IPS-18a (cell line): ENCODE data around the gene PALLD.
"Not testable (repeated sequence)": the region's sequence is repeated elsewhere in the genome, so short reads cannot be mapped to it uniquely, and the experiment has no call there.

Source experiments
- H3K27ac ChIP-seq: one replicate; pipeline ENCODE4 v1.5.1; 2013; ENCODE audit warnings: low read length
- H3K27me3 ChIP-seq: one replicate; pipeline ENCODE4 v1.6.1; 2013; ENCODE audit warnings: mild to moderate bottlenecking, low read length; ENCODE audit not compliant: control insufficient read depth, insufficient read depth
- H3K36me3 ChIP-seq: one replicate; pipeline ENCODE4 v1.6.1; 2013; ENCODE audit warnings: low read depth, low read length; ENCODE audit not compliant: control insufficient read depth
- H3K4me1 ChIP-seq: one replicate; pipeline ENCODE4 v1.6.1; 2013; ENCODE audit warnings: low read depth, low read length; ENCODE audit not compliant: control insufficient read depth
- H3K4me3 ChIP-seq: one replicate; pipeline ENCODE4 v1.5.1; 2013; ENCODE audit warnings: low read length
- H3K9ac ChIP-seq: one replicate; pipeline ENCODE4 v1.6.1; 2013; ENCODE audit warnings: mild to moderate bottlenecking, low read length, moderate library complexity
- H3K9me3 ChIP-seq: one replicate; pipeline ENCODE4 v1.6.1; 2013; ENCODE audit warnings: low read depth, low read length; ENCODE audit not compliant: control insufficient read depth

The PALLD gene

DNA sequence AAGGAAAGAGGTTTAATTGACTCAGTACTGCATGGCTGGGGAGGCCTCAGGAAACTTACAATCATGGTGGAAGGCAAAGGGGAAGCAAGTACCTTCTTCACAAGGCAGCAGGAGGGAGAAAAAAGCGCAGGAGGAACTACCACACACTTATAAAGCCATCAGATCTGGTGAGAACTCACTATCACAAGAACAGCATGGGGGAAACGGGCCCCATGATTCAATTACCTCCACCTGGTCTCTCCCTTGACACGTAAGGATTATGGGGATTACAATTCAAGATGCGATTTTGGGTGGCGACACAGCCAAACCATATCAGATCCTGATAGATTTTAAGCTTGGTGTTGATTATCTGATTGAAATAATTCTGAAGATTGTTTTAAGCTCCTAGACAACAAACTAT, 294.5 kb downstream of the PALLD start:
- no peak overlapping the region for H3K9ac ChIP-seq
- no peaks in the 10 kb centered on the region for H3K4me1 ChIP-seq
- H3K36me3 ChIP-seq: no peaks in the 10 kb centered on the region
- no peaks in the 10 kb centered on the region for H3K9me3 ChIP-seq
- H3K4me3 ChIP-seq: no peak overlapping the region
- no peak overlapping the region for H3K27ac ChIP-seq
- no peaks in the 10 kb centered on the region for H3K27me3 ChIP-seq

DNA sequence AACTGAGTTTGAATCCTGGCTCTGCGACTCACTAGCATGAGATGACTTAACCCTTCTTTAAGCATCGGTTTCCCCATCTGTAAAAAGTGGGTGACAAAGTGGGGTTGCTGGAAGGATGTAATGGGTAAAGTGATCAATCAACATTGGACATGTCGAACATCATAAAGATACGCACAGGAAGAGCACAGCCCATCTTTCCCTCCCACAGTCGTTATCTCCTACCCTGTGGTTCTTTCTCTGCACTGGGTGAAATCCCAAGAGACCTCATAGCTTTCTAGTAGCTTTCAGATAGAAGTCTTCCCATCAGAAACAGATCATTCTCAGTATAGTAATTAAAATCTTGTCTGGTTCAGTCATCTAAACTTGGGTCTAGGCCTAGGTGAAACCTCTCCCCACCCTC, 296.7 kb downstream of the PALLD start:
- Histone ChIP-seq H3K4me1 (no peaks in the 10 kb centered on the region), H3K4me3 (no peak overlapping the region), H3K27ac (no peak overlapping the region), H3K36me3 (no peaks in the 10 kb centered on the region), H3K27me3 (no peaks in the 10 kb centered on the region), H3K9me3 (no peaks in the 10 kb centered on the region), H3K9ac (no peak overlapping the region)

GRCh38 chr4:168794092-168794707, 297.3 kb downstream of the PALLD start:
- Histone ChIP-seq H3K4me3 (no peak overlapping the region), H3K9ac (no peak overlapping the region), H3K36me3 (no peaks in the 10 kb centered on the region), H3K9me3 (no peaks in the 10 kb centered on the region), H3K27ac (no peak overlapping the region), H3K4me1 (no peaks in the 10 kb centered on the region), H3K27me3 (no peaks in the 10 kb centered on the region)

- H3K27ac ChIP-seq: no peak overlapping the region
- no peaks in the 10 kb centered on the region for H3K36me3 ChIP-seq
- H3K9me3 ChIP-seq: no peaks in the 10 kb centered on the region
- H3K4me3 ChIP-seq: no peak overlapping the region
- no peak overlapping the region for H3K9ac ChIP-seq
- no peaks in the 10 kb centered on the region for H3K27me3 ChIP-seq
- no peaks in the 10 kb centered on the region for H3K4me1 ChIP-seq
Observed at GRCh38 chr4:168794881-168795280, 298.0 kb downstream of the PALLD start.

DNA sequence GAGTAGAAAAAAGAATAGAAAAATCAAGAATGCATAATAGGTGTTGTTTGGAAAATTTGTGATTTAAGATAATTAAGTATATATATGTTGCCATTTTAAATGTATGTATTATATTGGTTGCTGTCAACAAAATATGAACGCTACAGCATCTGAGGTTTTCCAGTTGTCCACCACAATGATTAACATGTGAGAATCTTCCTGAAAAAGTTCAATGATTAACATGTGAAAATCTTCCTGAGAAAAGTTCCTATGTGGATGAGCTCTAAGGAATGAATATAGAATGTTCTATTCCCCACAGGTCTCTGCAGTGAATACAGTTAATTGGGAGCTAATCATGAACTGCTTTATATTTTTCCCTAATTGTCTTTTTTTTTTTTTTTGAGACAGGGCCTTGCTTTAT, 298.5 kb downstream of the PALLD start:
- no peaks in the 10 kb centered on the region for H3K36me3 ChIP-seq
- no peaks in the 10 kb centered on the region for H3K27me3 ChIP-seq
- H3K27ac ChIP-seq: no peak overlapping the region
- H3K9me3 ChIP-seq: no peaks in the 10 kb centered on the region
- no peak overlapping the region for H3K4me3 ChIP-seq
- no peak overlapping the region for H3K9ac ChIP-seq
- H3K4me1 ChIP-seq: no peaks in the 10 kb centered on the region

GRCh38 chr4:168796362-168797106, 299.7 kb downstream of the PALLD start:
- no peak overlapping the region for H3K27ac ChIP-seq
- H3K4me1 ChIP-seq: no peaks in the 10 kb centered on the region
- H3K4me3 ChIP-seq: no peak overlapping the region

GRCh38 chr4:168797194-168797593, 300.3 kb downstream of the PALLD start:
- H3K36me3 ChIP-seq: no peaks in the 10 kb centered on the region
- H3K9ac ChIP-seq: no peak overlapping the region
- no peak overlapping the region for H3K4me3 ChIP-seq
- no peak overlapping the region for H3K27ac ChIP-seq
- no peaks in the 10 kb centered on the region for H3K4me1 ChIP-seq
- H3K27me3 ChIP-seq: no peaks in the 10 kb centered on the region
- no peaks in the 10 kb centered on the region for H3K9me3 ChIP-seq

More at GRCh38 chr4:168796362-168797106, 299.7 kb downstream of the PALLD start:
- Histone ChIP-seq H3K36me3 (no peaks in the 10 kb centered on the region), H3K9me3 (no peaks in the 10 kb centered on the region), H3K27me3 (no peaks in the 10 kb centered on the region), H3K9ac (no peak overlapping the region)

GRCh38 chr4:168797738-168798375, 301.0 kb downstream of the PALLD start:
- Histone ChIP-seq H3K9ac (no peak overlapping the region), H3K9me3 (no peaks in the 10 kb centered on the region), H3K4me3 (no peak overlapping the region), H3K36me3 (no peaks in the 10 kb centered on the region), H3K27me3 (no peaks in the 10 kb centered on the region), H3K27ac (no peak overlapping the region), H3K4me1 (no peaks in the 10 kb centered on the region)

DNA sequence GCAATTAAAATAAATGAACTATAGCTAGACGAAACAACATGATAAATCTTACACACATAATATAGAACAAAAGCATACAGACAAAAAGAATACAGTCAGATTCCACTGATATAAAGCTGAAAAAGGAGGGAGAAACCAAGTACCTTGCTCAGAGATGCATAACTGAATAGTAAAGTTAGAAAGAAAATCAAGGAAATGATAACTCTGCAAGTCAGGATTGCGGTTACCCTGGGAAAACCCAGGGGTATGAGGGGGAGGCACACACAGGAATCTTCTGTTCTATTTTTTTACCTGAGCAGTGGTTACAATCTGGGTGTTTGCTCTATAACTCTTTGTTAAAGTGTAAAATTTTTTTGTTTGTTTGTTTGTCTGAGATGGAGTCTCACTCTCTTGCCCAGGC, 304.1 kb downstream of the PALLD start:
- H3K4me3 ChIP-seq: no peak overlapping the region
- no peak overlapping the region for H3K9ac ChIP-seq
- no peak overlapping the region for H3K27ac ChIP-seq
- no peaks in the 10 kb centered on the region for H3K36me3 ChIP-seq
- peaks cover 18% of the 10 kb centered on the region for H3K4me1 ChIP-seq
- no peaks in the 10 kb centered on the region for H3K9me3 ChIP-seq
- no peaks in the 10 kb centered on the region for H3K27me3 ChIP-seq

DNA sequence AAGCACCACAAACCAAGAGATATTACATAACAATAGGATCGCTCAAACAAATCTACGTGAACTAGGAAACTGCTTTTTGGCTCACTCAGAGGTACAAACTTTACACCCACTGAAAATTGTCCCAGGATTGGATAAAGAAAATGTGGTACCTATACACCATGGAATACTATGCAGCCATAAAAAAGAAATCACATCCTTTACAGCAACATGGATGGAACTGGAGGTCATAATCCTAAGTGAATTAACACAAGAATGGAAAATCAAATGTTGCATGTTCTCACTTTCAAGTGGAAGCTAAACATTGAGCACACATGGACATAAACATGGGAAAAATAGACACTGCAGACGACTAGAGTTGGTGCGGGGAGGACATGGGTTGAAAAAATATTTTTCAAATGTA, 305.4 kb downstream of the PALLD start:
- Histone ChIP-seq H3K36me3 (no peaks in the 10 kb centered on the region), H3K9ac (no peak overlapping the region), H3K27me3 (no peaks in the 10 kb centered on the region), H3K4me1 (peaks cover 18% of the 10 kb centered on the region), H3K27ac (no peak overlapping the region), H3K4me3 (no peak overlapping the region), H3K9me3 (no peaks in the 10 kb centered on the region)

GRCh38 chr4:168803052-168803451, 306.2 kb downstream of the PALLD start:
- H3K4me1 ChIP-seq: peaks cover 18% of the 10 kb centered on the region
- not testable (repeated sequence) for H3K4me3 ChIP-seq, H3K9ac ChIP-seq, H3K36me3 ChIP-seq, H3K27ac ChIP-seq, H3K9me3 ChIP-seq, H3K27me3 ChIP-seq

- Histone ChIP-seq H3K27ac (no peak overlapping the region), H3K4me1 (peaks cover 18% of the 10 kb centered on the region), H3K4me3 (no peak overlapping the region), H3K9me3 (no peaks in the 10 kb centered on the region), H3K9ac (no peak overlapping the region), H3K27me3 (no peaks in the 10 kb centered on the region), H3K36me3 (no peaks in the 10 kb centered on the region)
Observed at GRCh38 chr4:168803732-168804131, 306.9 kb downstream of the PALLD start.
